GM12878 (cell line): ENCODE measurements around the gene FOXD1. TPM values are rescaled to one million over a fixed set of nuclear protein-coding genes. Genes with fewer than 3 reads are reported as not detected.

Source experiments
- ATAC-seq: fragments of 200-7000 bp; cut with Tn5 transposase; 3 replicates; pipeline ENCODE4 v1.9.1; 2020; ENCODE audit warnings: mild to moderate bottlenecking, moderate library complexity
- BruUV-seq: library from RNA; stranded (reverse); fragments of 400-500 nt; replicated peaks from 2 replicates; lab custom pipeline; 2021; lab: Mats Ljungman, UMichigan
- CTCF ChIA-PET: fragments of 300-600 bp; sonication (Branson Sonifier 250); formaldehyde crosslinking; extraction: SDS; loops from one replicate; lab custom pipeline; 2021; ENCODE audit warnings: inconsistent platforms; lab: Yijun Ruan, JAX
- POLR2A ChIA-PET: fragments of 350-600 bp; formaldehyde crosslinking; extraction: SDS; loops from one replicate; lab custom pipeline; 2021; ENCODE audit warnings: inconsistent platforms; lab: Charles Lee
- RAD21 ChIA-PET: fragments of 300-600 bp; sonication (Branson Sonifier 250); formaldehyde crosslinking; loops from one replicate; lab custom pipeline; 2023; ENCODE audit warnings: antibody characterized with exemption; ENCODE audit not compliant: unreplicated experiment; lab: Charles Lee
- SMC1A ChIA-PET: fragments of 300-600 bp; sonication (Branson Sonifier 250); formaldehyde crosslinking; loops from one replicate; lab custom pipeline; 2023; ENCODE audit not compliant: unreplicated experiment, uncharacterized antibody; lab: Charles Lee
- DNase-seq: peaks from one replicate; pipeline ENCODE4 v3.0.0-alpha.2; 2011; ENCODE audit warnings: low read depth, low spot score
- FAIRE-seq: peaks from 3 replicates; lab custom pipeline; 2011; peaks lifted over from hg19 to GRCh38; lab: Jason Lieb, UNC
- H2AFZ ChIP-seq: 2 replicates; pipeline ENCODE4 v1.6.0; 2011; ENCODE audit warnings: low read depth, low read length, control low read depth; ENCODE audit not compliant: control insufficient read depth
- H3K27ac ChIP-seq: 2 replicates; pipeline ENCODE4 v1.5.1; 2011; ENCODE audit warnings: control low read depth; ENCODE audit not compliant: control insufficient read depth, insufficient read depth
- H3K27me3 ChIP-seq, 2 experiments: replicated peaks in 1 of 2; 2 replicates each; pipeline versions ENCODE4 v1.6.0 to v1.6.1; 2011; ENCODE audit warnings: low read length in 1 of 2; ENCODE audit not compliant: control insufficient read depth in 2 of 2, insufficient read depth in 2 of 2
- H3K36me3 ChIP-seq, 2 experiments: 2 replicates each; pipeline ENCODE4 v1.5.1; 2011; ENCODE audit warnings: low read length in 1 of 2; ENCODE audit not compliant: control insufficient read depth in 2 of 2, insufficient read depth in 2 of 2
- H3K4me1 ChIP-seq: 2 replicates; pipeline ENCODE4 v1.6.1; 2011; ENCODE audit warnings: mild to moderate bottlenecking, low read length, moderate library complexity, mixed read lengths; ENCODE audit not compliant: control insufficient read depth, insufficient read depth
- H3K4me2 ChIP-seq: 2 replicates; pipeline ENCODE4 v1.6.0; 2011; ENCODE audit warnings: control low read depth; ENCODE audit not compliant: control insufficient read depth, insufficient read depth
- H3K4me3 ChIP-seq: fragments of 200-600 bp; sonication (generic); 2 replicates; pipeline ENCODE4 v1.5.1; 2016
- H3K79me2 ChIP-seq: 2 replicates; pipeline ENCODE4 v1.6.0; 2011; ENCODE audit warnings: low read length; ENCODE audit not compliant: control insufficient read depth, insufficient read depth
- H3K9ac ChIP-seq: 2 replicates; pipeline ENCODE4 v1.8.0; 2011; ENCODE audit warnings: low read length, control low read depth, mixed read lengths; ENCODE audit not compliant: control insufficient read depth, insufficient read depth
- H3K9me3 ChIP-seq: replicated peaks from 3 replicates; pipeline ENCODE4 v1.5.1; 2011; ENCODE audit warnings: mild to moderate bottlenecking, low read length; ENCODE audit not compliant: control insufficient read depth, insufficient read depth
- H4K20me1 ChIP-seq: 2 replicates; pipeline ENCODE4 v1.6.0; 2011; ENCODE audit not compliant: control insufficient read depth, insufficient read depth
- ATF2 ChIP-seq: IDR thresholded peaks from 2 replicates; pipeline ENCODE4 v1.6.1; 2012; ENCODE audit warnings: low read length, inconsistent platforms
- ATF3 ChIP-seq: IDR thresholded peaks from 2 replicates; pipeline ENCODE4 v1.6.1; 2011; ENCODE audit warnings: low read depth, mild to moderate bottlenecking, low read length, moderate library complexity, borderline replicate concordance; ENCODE audit errors: extremely low read depth
- BMI1 ChIP-seq: fragments of 450-650 bp; IDR thresholded peaks from 2 replicates; pipeline ENCODE4 v1.6.1; 2016; ENCODE audit warnings: mild to moderate bottlenecking, moderate library complexity, borderline replicate concordance
- EED ChIP-seq: sonication (generic); IDR thresholded peaks from 2 replicates; pipeline ENCODE4 v1.6.1; 2016; ENCODE audit warnings: antibody characterized with exemption, low read depth
- MEF2A ChIP-seq: IDR thresholded peaks from 2 replicates; pipeline ENCODE4 v1.6.1; 2011; ENCODE audit warnings: low read depth, mild to moderate bottlenecking, low read length, moderate library complexity; ENCODE audit not compliant: insufficient read depth
- NBN ChIP-seq: fragments of 450-650 bp; IDR thresholded peaks from 2 replicates; pipeline ENCODE4 v1.6.1; 2016
- NFXL1 ChIP-seq: fragments of 450-650 bp; IDR thresholded peaks from 2 replicates; pipeline ENCODE4 v1.6.1; 2017; ENCODE audit warnings: antibody characterized with exemption, mild to moderate bottlenecking, borderline replicate concordance
- NFYB ChIP-seq: IDR thresholded peaks from 2 replicates; pipeline ENCODE4 v1.6.1; 2011; ENCODE audit warnings: low read depth, mild to moderate bottlenecking, low read length, improper control_type of control experiment, moderate library complexity; ENCODE audit not compliant: insufficient read depth
- USF1 ChIP-seq: IDR thresholded peaks from 2 replicates; pipeline ENCODE4 v1.6.1; 2011; ENCODE audit warnings: borderline replicate concordance, low read depth, mild to moderate bottlenecking, moderate library complexity, mixed read lengths, low read length; ENCODE audit not compliant: insufficient read depth; ENCODE audit errors: extremely low read length
- ZBTB11 ChIP-seq: fragments of 450-650 bp; formaldehyde crosslinking; IDR thresholded peaks from 2 replicates; pipeline ENCODE4 v1.5.0; 2022; ENCODE audit warnings: mild to moderate bottlenecking, missing genetic modification characterization
- ZNF622 ChIP-seq: fragments of 450-650 bp; IDR thresholded peaks from 2 replicates; pipeline ENCODE4 v1.6.1; 2017; ENCODE audit warnings: mild to moderate bottlenecking, inconsistent platforms
- WGBS: methylation state at CpG from one replicate; pipeline ENCODE4 v1.1.6; 2016; ENCODE audit warnings: low lambda C conversion rate; ENCODE audit not compliant: insufficient replicate concordance, insufficient coverage; ENCODE audit errors: missing lambda C conversion rate; 5-methylcytosine and 5-hydroxymethylcytosine counted together
- in situ Hi-C: fragments of 300-500 bp; cut with MboI; formaldehyde crosslinking; loops from 9 replicates; pipeline ENCODE4 v1.14.3; 2018; ENCODE audit warnings: mixed read lengths
- intact Hi-C: fragments of 100-400 bp; cut with micrococcal nuclease; formaldehyde crosslinking; loops from one replicate; pipeline ENCODE4 v1.14.2; 2022; ENCODE audit not compliant: unreplicated experiment
- polyA plus RNA-seq, 11 experiments: library from polyadenylated mRNA; depleted of rRNA in 4 of 11; unstranded in 6 of 11; stranded (reverse) in 5 of 11; fragments of >200 nt; fragmentation: Nextera tagmentation in 4 of 11; fragmentation: Illumina TruSeq in 1 of 11; extraction: Ambion mirVana in 4 of 11; extraction: Trizol in 1 of 11; gene quantifications; 1 replicate in 1 of 11; 2 replicates in 10 of 11; pipeline versions ENCODE4 v1.2.1 to v1.2.3, GENCODE V29; 2011 to 2016; ENCODE audit warnings: inconsistent platforms in 2 of 11, missing spikeins in 2 of 11, low read depth in 1 of 11
- total RNA-seq, 4 experiments: library from RNA; depleted of rRNA in 3 of 4; stranded (reverse); fragments of >200 nt in 3 of 4; fragmentation: Illumina TruSeq in 1 of 4; extraction: Trizol in 1 of 4; gene quantifications; 2 replicates each; pipeline versions ENCODE4 v1.2.1 to v1.2.3, GENCODE V29; 2013 to 2021

FOXD1 gene
- total and polyA plus RNA-seq, 10 of the 15 experiments (the other 5 are each of a cell fraction or from before 2014, with no cell fraction given) = not detected

- ChIA-PET SMC1A (no interaction called here), POLR2A (no interaction called here), RAD21 (no interaction called here), CTCF (interaction anchor here (1.3 kb wide), 1 partner anchor 77 kb away, joined by 4 read pairs; no protein-coding TSS in a partner anchor)
- ATAC-seq (no peak), DNase-seq (no peak), FAIRE-seq (no peak)
- no TSS peak for BruUV-seq
- H2AFZ ChIP-seq = no peak overlapping the region
- H3K9ac ChIP-seq = no peak overlapping the region
- no peaks in the 10 kb centered on the region for H4K20me1 ChIP-seq
- in situ Hi-C loops = no loop called here
- WGBS = 8% methylated on average over 1 of the region's 1 CpG
- peaks cover 0 to 4% of the 10 kb centered on the region in 2 experiments; a peak in 1 of 4 replicates for H3K27me3 ChIP-seq
- H3K4me3 ChIP-seq = no peak overlapping the region
- no peak overlapping the region for H3K27ac ChIP-seq
- intact Hi-C loops = no loop called here
- H3K4me2 ChIP-seq = no peak overlapping the region
- no peaks in the 10 kb centered on the region for H3K79me2 ChIP-seq
- no peaks in the 10 kb centered on the region for H3K36me3 ChIP-seq
- H3K4me1 ChIP-seq = no peaks in the 10 kb centered on the region
- TF ChIP-seq ZNF622 (no peak), NBN (no peak), NFYB (no peak), NFXL1 (no peak), USF1 (no peak)
- H3K9me3 ChIP-seq = no peaks in the 10 kb centered on the region
These were observed 11.6 kb upstream of the FOXD1 start for GRCh38 chr5:73460133-73460532.

- SMC1A ChIA-PET = no interaction called here
- Histone ChIP-seq H3K4me2 (no peak overlapping the region), H3K36me3 (no peaks in the 10 kb centered on the region), H3K27me3 (peaks cover 0 to 4% of the 10 kb centered on the region in 2 experiments; a peak in 1 of 4 replicates), H2AFZ (no peak overlapping the region), H3K27ac (no peak overlapping the region), H3K9ac (no peak overlapping the region), H3K4me3 (no peak overlapping the region), H3K9me3 (no peaks in the 10 kb centered on the region), H4K20me1 (no peaks in the 10 kb centered on the region), H3K79me2 (no peaks in the 10 kb centered on the region), H3K4me1 (no peaks in the 10 kb centered on the region)
- RAD21 ChIA-PET = no interaction called here
- intact Hi-C loops (no loop called here), in situ Hi-C loops (no loop called here)
- ATAC-seq = no peak
- POLR2A ChIA-PET = no interaction called here
- no TSS peak for BruUV-seq
- FAIRE-seq = no peak
- 11% methylated on average over 1 of the region's 1 CpG for WGBS
- no peak for DNase-seq
- CTCF ChIA-PET = no interaction called here
- TF ChIP-seq BMI1 = no peak
- no peak for TF ChIP-seq ATF3
- no peak for TF ChIP-seq EED
- TF ChIP-seq ZBTB11 = no peak
- no peak for TF ChIP-seq MEF2A
- TF ChIP-seq ATF2 = no peak
These were observed 10.8 kb upstream of the FOXD1 start for GRCh38 chr5:73459366-73459765.
